GM19438 (cell line): ENCODE measurements around the gene KATNAL1.

Experiments
- ATAC-seq: cut with Tn5 transposase; IDR thresholded peaks from one replicate; pipeline ENCODE4 v1.9.1; 2021; ENCODE audit warnings: low read depth; ENCODE audit not compliant: unreplicated experiment

The KATNAL1 gene

GRCh38 chr13:30333616-30334015 is 26.3 kb upstream of the KATNAL1 start:
- no peak for ATAC-seq

- ATAC-seq: no peak
Observed at GRCh38 chr13:30332456-30333143, 25.2 kb upstream of the KATNAL1 start.

- ATAC-seq: no peak
Observed at GRCh38 chr13:30331331-30331771, 24.0 kb upstream of the KATNAL1 start.

GRCh38 chr13:30329009-30329585 is 21.7 kb upstream of the KATNAL1 start:
- ATAC-seq: no peak

GRCh38 chr13:30325668-30326067 is 18.3 kb upstream of the KATNAL1 start:
- no peak for ATAC-seq

GRCh38 chr13:30323524-30323923 is 16.2 kb upstream of the KATNAL1 start:
- no peak for ATAC-seq

GRCh38 chr13:30322428-30322827 is 15.1 kb upstream of the KATNAL1 start:
- no peak for ATAC-seq

GRCh38 chr13:30321256-30321655 is 13.9 kb upstream of the KATNAL1 start:
- ATAC-seq: no peak

GRCh38 chr13:30319655-30320054 is 12.3 kb upstream of the KATNAL1 start:
- ATAC-seq: no peak

GRCh38 chr13:30319130-30319529 is 11.8 kb upstream of the KATNAL1 start:
- no peak for ATAC-seq

- ATAC-seq: no peak
Observed at GRCh38 chr13:30318026-30318425, 10.7 kb upstream of the KATNAL1 start.

GRCh38 chr13:30314562-30314961 is 7.2 kb upstream of the KATNAL1 start:
- no peak for ATAC-seq

GRCh38 chr13:30314069-30314468 is 6.7 kb upstream of the KATNAL1 start:
- no peak for ATAC-seq

GRCh38 chr13:30313311-30313710 is 6.0 kb upstream of the KATNAL1 start:
- no peak for ATAC-seq

- ATAC-seq: no peak
Observed at GRCh38 chr13:30312904-30313303, 5.6 kb upstream of the KATNAL1 start.

- no peak for ATAC-seq
Observed at GRCh38 chr13:30308548-30308947, 1.2 kb upstream of the KATNAL1 start.

- no peak for ATAC-seq
Observed at GRCh38 chr13:30307971-30308290, 580 bp upstream of the KATNAL1 start.

- ATAC-seq: peak; percentile 82
Observed at GRCh38 chr13:30306762-30307193, 573 bp downstream of the KATNAL1 start.

- no peak for ATAC-seq
Observed at GRCh38 chr13:30305456-30305970, 1.8 kb downstream of the KATNAL1 start.

GRCh38 chr13:30303269-30303668 is 4.1 kb downstream of the KATNAL1 start:
- ATAC-seq: no peak

- ATAC-seq: no peak
Observed at GRCh38 chr13:30301827-30302226, 5.5 kb downstream of the KATNAL1 start.

- ATAC-seq: no peak
Observed at GRCh38 chr13:30300596-30300995, 6.8 kb downstream of the KATNAL1 start.
